Muscle layer of colon (tissue), 2 donors: ENCODE results near the gene SLC35E4.
A peak's percentile ranks its signal among the peaks of the same experiment; 100 is the strongest.

ENCODE experiments used
- H3K27ac ChIP-seq: one replicate; pipeline ENCODE4 v1.7.0; 2013; ENCODE audit warnings: low read depth, mild to moderate bottlenecking, low read length, moderate library complexity
- H3K27me3 ChIP-seq, 2 donors: one replicate each; pipeline ENCODE4 v1.7.0; 2013; ENCODE audit warnings: low read length in 2 of 2, mild to moderate bottlenecking in 2 of 2; ENCODE audit not compliant: insufficient read depth in 2 of 2, control insufficient read depth in 1 of 2
- H3K36me3 ChIP-seq: one replicate; pipeline ENCODE4 v1.7.0; 2013; ENCODE audit warnings: mild to moderate bottlenecking, low read length; ENCODE audit not compliant: insufficient read depth
- H3K4me1 ChIP-seq: one replicate; pipeline ENCODE4 v1.7.0; 2013; ENCODE audit warnings: mild to moderate bottlenecking, low read length; ENCODE audit not compliant: insufficient read depth
- H3K4me3 ChIP-seq, 2 donors: one replicate each; pipeline ENCODE4 v1.7.0; 2013; ENCODE audit warnings: low read length in 2 of 2, low read depth in 1 of 2, mild to moderate bottlenecking in 1 of 2, moderate library complexity in 1 of 2
- H3K9ac ChIP-seq: one replicate; pipeline ENCODE4 v1.7.0; 2013; ENCODE audit warnings: low read length
- H3K9me3 ChIP-seq: one replicate; pipeline ENCODE4 v1.7.0; 2013; ENCODE audit warnings: mild to moderate bottlenecking, low read length
- donor health status: abdominal sarcoma.
- donor health status: Adenocarcinoma of cecum.

The SLC35E4 gene

DNA sequence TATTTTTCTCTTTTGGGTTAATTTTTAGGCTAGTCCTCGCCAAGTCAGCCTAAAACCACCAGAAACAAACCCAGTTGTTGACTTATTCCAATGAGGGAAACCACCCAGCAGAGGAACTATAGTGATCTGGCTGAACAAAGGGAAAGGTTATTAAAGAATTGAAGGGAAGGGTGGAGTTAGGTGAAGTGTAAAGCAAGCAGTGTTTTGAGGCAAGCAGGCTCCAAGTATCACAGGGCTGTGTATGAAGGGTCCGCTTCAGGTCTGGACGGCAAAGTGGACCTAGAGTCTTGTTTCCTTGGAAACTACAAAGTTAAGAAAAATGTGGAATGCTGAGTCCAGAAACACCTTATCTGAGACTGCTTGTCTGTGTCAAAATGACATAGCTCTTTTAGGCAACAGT, 31.8 kb upstream of the SLC35E4 start:
- Histone ChIP-seq H3K9me3 (no peaks in the 10 kb centered on the region), H3K27me3 (no peaks in the 10 kb centered on the region), H3K4me1 (peaks cover 27% of the 10 kb centered on the region), H3K36me3 (no peaks in the 10 kb centered on the region), H3K9ac (no peak overlapping the region), H3K4me3 (no peak overlapping the region), H3K27ac (no peak overlapping the region)

DNA sequence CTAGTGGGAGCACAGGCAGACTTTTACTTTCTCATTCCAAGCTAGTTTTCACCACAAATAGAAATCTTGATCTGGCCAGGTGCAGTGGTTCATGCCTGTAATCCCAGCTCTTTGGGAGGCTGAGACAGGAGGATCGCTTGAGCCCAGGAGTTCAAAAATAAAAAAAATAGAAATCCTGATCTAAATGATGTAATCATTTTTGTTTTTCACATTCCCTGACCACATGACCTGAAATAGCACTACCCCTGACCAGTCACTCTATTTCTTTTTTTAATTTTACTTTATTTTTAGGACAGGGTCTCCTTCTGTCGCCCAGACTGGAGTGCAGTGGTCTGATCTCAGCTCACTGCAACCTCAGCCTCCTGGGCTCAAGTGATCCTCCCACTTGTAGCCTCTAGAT, 30.9 kb upstream of the SLC35E4 start:
- Histone ChIP-seq H3K9me3 (no peaks in the 10 kb centered on the region), H3K27ac (no peak overlapping the region), H3K4me1 (peaks cover 37% of the 10 kb centered on the region)

DNA sequence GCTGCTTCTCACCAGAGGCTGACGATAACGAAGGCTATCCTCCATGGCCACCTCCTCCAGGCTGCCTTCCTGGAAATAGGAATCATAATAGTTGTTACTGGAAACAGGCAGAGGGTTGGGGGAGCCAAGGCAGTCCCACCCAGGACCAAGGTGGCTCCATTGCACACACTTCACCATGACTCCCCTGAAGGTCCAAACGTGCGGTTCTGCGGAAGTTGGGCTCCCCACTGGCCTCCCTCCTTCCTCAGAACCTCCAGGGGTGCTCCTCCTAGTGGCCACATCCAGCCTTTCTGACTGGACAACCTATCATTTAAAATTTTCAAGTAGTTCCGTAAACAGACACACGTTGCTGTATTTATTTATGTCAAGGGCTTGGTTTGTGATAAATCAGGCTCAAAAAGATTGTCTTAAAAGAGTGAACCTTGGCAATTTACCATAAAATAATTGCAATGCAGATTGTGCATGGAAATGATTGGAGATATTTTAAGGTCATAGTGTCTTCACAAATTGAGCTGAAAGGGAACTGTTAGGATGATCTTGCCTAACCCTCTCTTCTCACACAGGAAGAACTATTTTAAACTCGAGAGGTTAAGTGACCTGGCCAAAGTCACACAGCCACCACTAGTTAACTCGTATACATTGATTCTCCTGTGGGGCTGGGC, 30.0 kb upstream of the SLC35E4 start:
- peaks cover 43% of the 10 kb centered on the region for H3K4me1 ChIP-seq
- no peaks in the 10 kb centered on the region for H3K9me3 ChIP-seq
- H3K27ac ChIP-seq = no peak overlapping the region
- no peaks in the 10 kb centered on the region for H3K27me3 ChIP-seq
- H3K4me3 ChIP-seq = peak overlapping the region; percentile 23 to 94
- H3K36me3 ChIP-seq = peaks cover 5% of the 10 kb centered on the region
- no peak overlapping the region for H3K9ac ChIP-seq

More for the DNA sequence above, 30.9 kb upstream of the SLC35E4 start:
- Histone ChIP-seq H3K4me3 (no peak overlapping the region), H3K9ac (no peak overlapping the region), H3K27me3 (no peaks in the 10 kb centered on the region), H3K36me3 (no peaks in the 10 kb centered on the region)

DNA sequence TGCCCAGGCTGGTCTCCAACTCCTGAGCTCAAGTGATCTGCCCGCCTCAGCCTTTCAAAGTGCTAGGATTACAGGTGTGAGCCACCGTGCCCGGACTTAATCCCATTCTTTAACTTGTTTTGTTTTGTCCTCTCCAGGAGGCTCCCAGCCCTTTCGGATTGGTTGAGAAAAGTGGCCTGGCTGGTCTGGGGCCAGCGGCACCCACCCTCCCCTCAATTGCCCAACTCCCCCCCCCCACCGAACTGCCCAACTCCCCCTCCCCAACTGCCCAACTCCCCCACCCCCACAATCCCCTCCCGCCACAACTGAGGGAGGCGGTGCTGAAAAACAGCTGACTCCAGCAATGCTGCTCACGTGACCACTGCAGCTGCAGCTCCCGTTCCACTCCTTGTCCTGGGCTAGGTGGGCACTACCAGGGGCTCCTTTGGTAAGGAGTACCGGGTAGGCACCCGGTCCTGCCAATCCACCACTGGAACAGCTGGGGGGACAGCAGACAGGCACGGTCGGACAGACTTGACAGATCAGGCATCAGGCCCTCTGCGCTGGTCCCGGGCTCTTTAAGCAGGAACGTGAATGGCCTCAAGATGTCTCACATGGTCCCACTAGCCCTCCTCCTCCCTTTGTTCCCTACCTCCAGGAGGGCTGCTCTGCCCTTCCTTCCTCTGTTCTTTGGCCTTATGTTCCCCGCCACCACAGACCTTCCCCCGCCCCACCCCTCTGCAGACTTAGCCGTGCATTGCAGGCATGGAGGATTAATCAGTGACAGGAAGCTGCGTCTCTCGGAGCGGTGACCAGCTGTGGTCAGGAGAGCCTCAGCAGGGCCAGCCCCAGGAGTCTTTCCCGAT, 28.9 kb upstream of the SLC35E4 start, which contains the start of gene TCN2:
TCN2 (plus strand) TSS at position 720 of the 845 bp plus-strand sequence. CDS start 158 bp downstream, outside the sequence.
- Histone ChIP-seq H3K4me3 (peak within 1 kb of the TSS; percentile 56 to 94), H3K9me3 (no peaks in the 10 kb centered on the region), H3K9ac (peak within 1 kb of the TSS; percentile 43), H3K4me1 (peaks cover 43% of the 10 kb centered on the region), H3K36me3 (peaks cover 16% of the 10 kb centered on the region), H3K27ac (peak within 1 kb of the TSS; percentile 82), H3K27me3 (no peaks in the 10 kb centered on the region)

DNA sequence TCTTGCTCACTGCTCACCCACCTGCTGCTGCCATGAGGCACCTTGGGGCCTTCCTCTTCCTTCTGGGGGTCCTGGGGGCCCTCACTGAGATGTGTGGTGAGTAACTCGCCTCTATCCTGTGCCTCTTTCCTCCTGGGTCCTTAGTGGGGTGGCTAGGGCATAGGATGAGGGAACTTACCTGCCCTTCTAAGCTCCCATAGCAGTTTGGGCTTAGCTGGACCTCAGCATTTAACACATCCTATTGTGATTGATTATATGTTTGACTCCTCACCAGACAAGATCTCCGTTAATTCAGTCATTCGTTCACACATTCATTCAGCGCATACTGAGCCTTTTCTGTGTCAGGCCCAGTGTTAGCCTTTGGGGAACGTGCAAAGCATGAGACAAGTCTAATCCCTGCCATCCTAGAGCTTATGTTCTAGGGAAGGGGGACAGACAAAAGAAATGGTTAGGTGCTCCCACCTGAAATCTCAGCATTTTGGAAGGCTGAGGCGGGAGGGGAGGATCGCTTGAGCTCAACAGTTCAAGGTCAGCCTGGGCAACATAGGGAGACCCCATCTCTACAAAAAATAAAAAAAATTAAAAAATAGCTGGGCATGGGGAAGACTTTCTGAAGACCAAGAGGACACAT, 28.2 kb upstream of the SLC35E4 start:
- H3K36me3 ChIP-seq = peaks cover 16% of the 10 kb centered on the region
- H3K9ac ChIP-seq = peak overlapping the region; percentile 43
- peak overlapping the region; percentile 82 for H3K27ac ChIP-seq
- no peaks in the 10 kb centered on the region for H3K9me3 ChIP-seq
- H3K27me3 ChIP-seq = no peaks in the 10 kb centered on the region
- H3K4me3 ChIP-seq = peak overlapping the region; percentile 56 to 94
- peaks cover 43% of the 10 kb centered on the region for H3K4me1 ChIP-seq

DNA sequence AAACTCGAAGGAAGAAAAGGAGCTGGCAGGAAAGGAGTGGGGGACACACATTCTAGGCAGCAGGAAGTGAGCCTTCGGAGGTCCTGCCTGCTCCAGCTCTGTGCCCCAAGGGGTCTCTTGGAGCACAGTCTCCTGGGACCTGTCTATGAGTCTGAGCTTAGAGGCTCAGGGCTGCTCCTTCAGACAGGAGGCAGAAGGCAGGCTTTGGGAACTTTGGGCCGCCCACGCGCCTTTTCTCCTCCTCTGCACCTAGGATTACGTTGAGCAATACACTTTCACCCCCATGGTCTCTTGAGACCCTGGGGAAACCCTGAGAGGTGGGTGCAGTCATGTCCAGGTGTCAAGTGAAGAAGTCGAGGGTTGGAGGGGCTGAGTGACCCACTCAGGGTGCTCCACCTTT, 27.6 kb upstream of the SLC35E4 start:
- H3K27ac ChIP-seq = peak overlapping the region; percentile 82
- no peaks in the 10 kb centered on the region for H3K9me3 ChIP-seq
- peaks cover 43% of the 10 kb centered on the region for H3K4me1 ChIP-seq
- peak overlapping the region; percentile 56 to 94 for H3K4me3 ChIP-seq
- no peaks in the 10 kb centered on the region for H3K27me3 ChIP-seq
- peaks cover 20% of the 10 kb centered on the region for H3K36me3 ChIP-seq
- H3K9ac ChIP-seq = no peak overlapping the region

DNA sequence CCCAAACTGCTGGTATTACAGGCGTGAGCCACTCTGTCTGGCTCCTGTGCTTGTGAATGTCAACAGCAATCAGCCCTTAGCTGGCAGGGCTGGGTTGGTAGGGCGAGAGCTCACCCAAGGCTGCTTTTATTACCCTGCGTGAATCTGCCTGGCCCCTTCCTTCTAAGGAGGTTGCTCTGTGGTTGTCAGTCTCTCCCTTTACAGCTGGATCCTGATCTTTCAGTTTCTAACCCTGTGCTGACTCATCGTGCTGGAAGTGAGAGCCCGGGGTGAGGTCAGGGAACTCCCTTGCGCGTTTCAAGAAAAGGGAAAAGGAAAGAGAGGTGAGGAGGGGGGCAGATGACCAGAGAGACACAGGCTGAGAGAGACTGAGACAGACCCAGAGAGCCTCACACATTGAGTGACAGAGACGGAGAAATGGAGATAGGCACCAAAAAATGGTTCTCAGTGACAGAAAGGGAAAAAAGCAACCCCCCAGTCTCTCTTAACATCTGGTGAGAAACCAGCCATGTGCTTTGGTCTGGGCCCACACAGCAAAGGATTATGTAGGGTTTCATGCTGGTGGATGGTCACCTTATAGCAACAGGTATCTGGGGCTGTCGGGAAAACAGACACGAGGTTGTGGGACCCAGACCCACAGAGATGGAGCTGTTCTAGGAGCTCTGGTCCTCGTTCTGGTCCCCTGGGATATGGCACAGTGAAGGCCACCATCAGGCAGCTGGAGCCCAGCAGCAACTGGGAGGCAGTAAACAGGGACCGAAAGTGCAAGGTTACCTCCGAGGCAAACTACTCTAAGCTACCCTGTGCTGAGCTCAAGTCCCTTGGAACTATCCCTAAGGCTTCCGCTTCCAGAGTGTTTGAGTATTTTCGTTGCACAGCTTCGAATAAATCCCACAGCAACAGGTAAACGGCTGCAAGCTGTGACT, 26.1 kb upstream of the SLC35E4 start:
- Histone ChIP-seq H3K36me3 (peaks cover 29% of the 10 kb centered on the region), H3K27me3 (no peaks in the 10 kb centered on the region), H3K27ac (peak overlapping the region; percentile 40), H3K4me1 (peaks cover 43% of the 10 kb centered on the region), H3K9me3 (no peaks in the 10 kb centered on the region), H3K4me3 (peak overlapping the region in 1 of 2 donors; percentile 94), H3K9ac (no peak overlapping the region)

DNA sequence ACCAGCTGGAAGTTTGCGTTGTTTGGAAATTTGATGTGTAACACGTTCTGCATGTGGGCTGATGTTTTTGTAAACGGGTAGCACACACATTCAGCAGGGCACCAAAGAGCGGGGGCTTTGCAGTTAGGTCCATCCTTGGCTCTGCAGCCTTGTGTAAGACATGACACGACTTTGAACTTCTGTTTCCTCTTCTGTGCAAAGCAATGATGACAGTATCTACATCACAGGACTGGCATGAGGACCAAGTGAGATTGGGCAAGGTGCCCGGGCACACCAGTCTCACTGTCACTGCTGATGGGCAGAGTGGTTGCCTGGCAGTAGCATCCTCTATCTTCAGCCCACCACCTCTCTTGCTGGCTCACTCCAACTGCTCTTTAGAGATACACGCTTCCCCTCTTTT, 25.3 kb upstream of the SLC35E4 start:
- H3K27ac ChIP-seq = no peak overlapping the region
- no peak overlapping the region for H3K9ac ChIP-seq
- H3K4me3 ChIP-seq = no peak overlapping the region
- H3K9me3 ChIP-seq = no peaks in the 10 kb centered on the region
- H3K27me3 ChIP-seq = no peaks in the 10 kb centered on the region
- H3K36me3 ChIP-seq = peaks cover 35% of the 10 kb centered on the region
- peaks cover 40% of the 10 kb centered on the region for H3K4me1 ChIP-seq

DNA sequence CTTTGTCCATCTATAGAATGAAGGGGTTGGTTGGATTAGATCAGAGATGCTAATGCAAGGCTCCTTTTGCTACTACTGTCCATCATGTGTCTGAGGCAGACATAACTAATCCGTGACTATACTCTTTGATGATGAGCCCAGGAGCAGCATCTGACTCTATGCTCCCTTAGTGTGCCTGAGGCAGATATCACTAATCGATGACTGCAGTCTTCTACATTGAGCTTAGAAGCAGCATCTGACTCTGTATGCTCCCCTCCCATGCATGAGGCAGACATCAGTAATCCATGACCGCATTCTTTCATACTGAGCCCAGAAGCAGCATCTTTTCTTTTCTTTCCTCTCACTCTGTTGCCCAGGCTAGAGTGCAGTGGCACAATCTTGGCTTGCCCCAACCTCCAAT, 24.4 kb upstream of the SLC35E4 start:
- Histone ChIP-seq H3K36me3 (peaks cover 42% of the 10 kb centered on the region), H3K9me3 (no peaks in the 10 kb centered on the region), H3K9ac (no peak overlapping the region), H3K4me1 (peaks cover 32% of the 10 kb centered on the region), H3K27me3 (no peaks in the 10 kb centered on the region), H3K27ac (no peak overlapping the region), H3K4me3 (no peak overlapping the region)

DNA sequence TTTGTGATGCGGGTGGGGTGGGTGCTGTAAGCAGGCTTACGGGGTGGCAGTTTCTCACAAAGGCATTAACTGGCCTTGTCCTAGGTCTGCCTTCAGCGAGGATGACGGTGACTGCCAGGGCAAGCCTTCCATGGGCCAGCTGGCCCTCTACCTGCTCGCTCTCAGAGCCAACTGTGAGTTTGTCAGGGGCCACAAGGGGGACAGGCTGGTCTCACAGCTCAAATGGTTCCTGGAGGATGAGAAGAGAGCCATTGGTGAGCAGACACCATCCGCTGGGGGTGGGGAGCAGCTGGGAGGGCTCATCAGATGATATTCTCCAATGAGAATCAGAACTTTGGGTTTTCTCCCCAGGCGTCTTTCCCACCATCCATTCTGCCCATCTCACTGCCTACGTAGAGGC, 22.8 kb upstream of the SLC35E4 start:
- no peak overlapping the region for H3K4me3 ChIP-seq
- no peaks in the 10 kb centered on the region for H3K9me3 ChIP-seq
- H3K4me1 ChIP-seq = peaks cover 26% of the 10 kb centered on the region
- H3K36me3 ChIP-seq = peaks cover 42% of the 10 kb centered on the region
- H3K9ac ChIP-seq = no peak overlapping the region
- no peaks in the 10 kb centered on the region for H3K27me3 ChIP-seq
- no peak overlapping the region for H3K27ac ChIP-seq
